ENCODE measurements around the gene RTN4IP1.

Gene RTN4IP1

GRCh38 chr6:106581468-106581867 lies 47.8 kb downstream of the RTN4IP1 start:
- ChIA-PET CTCF (interaction anchor here (0.9 to 1.8 kb wide), 2 partner anchors 15 to 136 kb away, joined by 3 to 5 read pairs; no protein-coding TSS in a partner anchor), POLR2A (interaction anchor here (0.7 kb wide), 1 partner anchor 96 kb away, joined by 3 read pairs; no protein-coding TSS in a partner anchor)
- TF ChIP-seq CTCF (IDR thresholded peaks at IDR 0.05; ENCODE audit: insufficient read depth, low read length, missing control alignments), result no peak
- H3K4me3 ChIP-seq (ENCODE audit: low read depth, low read length), result no peak overlapping the region
- DNase-seq (ENCODE audit: low read depth, low spot score), result no peak

DNA sequence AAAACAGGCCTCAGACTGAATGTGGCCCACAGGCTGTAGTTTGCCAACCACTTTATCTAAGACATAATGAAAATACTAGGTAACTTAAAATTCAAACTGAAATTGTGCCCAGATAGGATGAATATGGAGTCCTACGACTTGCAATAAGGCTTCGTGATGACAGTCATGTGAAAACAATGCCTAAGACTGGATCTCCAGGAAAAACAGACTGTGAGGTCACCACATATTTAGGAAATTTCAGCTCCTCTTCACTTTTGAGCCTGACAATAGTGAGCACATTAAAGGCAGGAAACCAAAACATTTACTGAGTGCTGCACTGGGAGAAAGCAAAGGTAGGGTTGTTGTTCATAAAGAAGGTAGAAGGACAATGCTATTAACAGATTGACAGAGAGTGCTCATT lies 50.0 kb downstream of the RTN4IP1 start:
- POLR2A ChIA-PET, result no interaction called here
- CTCF ChIA-PET, result interaction anchor here (0.6 to 1.5 kb wide), 5 partner anchors 125 to 400 kb away, joined by 3 to 4 read pairs (median 3); no protein-coding TSS in a partner anchor
- TF ChIP-seq CTCF (IDR thresholded peaks at IDR 0.05; ENCODE audit: insufficient read depth, low read length, missing control alignments), result no peak
- no peak for DNase-seq (ENCODE audit: low read depth, low spot score)
- no peak overlapping the region for H3K4me3 ChIP-seq (ENCODE audit: low read depth, low read length)

DNA sequence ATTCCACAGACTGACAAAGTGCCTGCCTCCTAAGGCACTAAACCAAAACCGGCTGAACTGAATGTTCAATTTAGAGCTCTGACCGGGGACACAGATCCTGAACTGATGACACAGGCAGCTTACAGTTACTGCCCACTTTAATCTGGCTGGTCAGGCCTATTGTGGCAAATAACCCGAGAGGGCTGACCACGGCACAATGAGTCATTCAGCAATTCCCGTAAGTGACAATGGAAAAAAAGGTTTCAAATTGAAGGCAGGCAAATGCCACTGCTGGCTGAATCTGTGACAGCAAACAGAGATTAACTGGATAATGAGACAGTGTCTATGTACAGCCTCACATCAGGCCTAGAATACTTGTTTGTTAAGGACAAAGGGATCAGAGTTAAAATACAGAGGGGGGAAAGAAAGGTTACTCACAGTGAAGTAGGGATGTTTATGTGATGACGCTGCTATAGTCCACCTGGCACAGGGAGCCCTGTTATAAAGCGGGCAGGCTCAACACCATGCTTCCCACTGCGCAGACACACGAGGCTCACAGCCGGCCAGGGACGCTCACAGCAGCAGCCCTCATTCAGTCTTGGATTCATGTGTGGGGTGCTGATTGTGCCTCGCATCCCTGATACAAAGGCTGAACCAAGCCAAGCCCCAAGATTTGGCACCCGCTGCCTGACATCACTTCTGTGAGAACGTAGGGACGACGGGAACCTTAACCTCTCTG lies 54.4 kb downstream of the RTN4IP1 start:
- ChIA-PET POLR2A (no interaction called here), CTCF (interaction anchor here (1.1 to 25.8 kb wide), 4 partner anchors 9 to 404 kb away, joined by 4 to 926 read pairs (median 24); no protein-coding TSS in a partner anchor)
- H3K4me3 ChIP-seq (ENCODE audit: low read depth, low read length), result no peak overlapping the region
- TF ChIP-seq CTCF (IDR thresholded peaks at IDR 0.05; ENCODE audit: insufficient read depth, low read length, missing control alignments), result no peak
- DNase-seq (ENCODE audit: low read depth, low spot score), result no peak

- ChIA-PET POLR2A (no interaction called here), CTCF (interaction anchor here (0.9 to 25.8 kb wide), 6 partner anchors 11 to 406 kb away, joined by 3 to 926 read pairs (median 11); partner anchors contain the start of gene CRYBG1)
- no peak for DNase-seq (ENCODE audit: low read depth, low spot score)
- TF ChIP-seq CTCF (IDR thresholded peaks at IDR 0.05; ENCODE audit: insufficient read depth, low read length, missing control alignments), result no peak
- H3K4me3 ChIP-seq (ENCODE audit: low read depth, low read length), result no peak overlapping the region
These were observed 56.3 kb downstream of the RTN4IP1 start for GRCh38 chr6:106572875-106573585.

- TF ChIP-seq CTCF (IDR thresholded peaks at IDR 0.05; ENCODE audit: insufficient read depth, low read length, missing control alignments), result no peak
- ChIA-PET POLR2A (no interaction called here), CTCF (interaction anchor here (1.4 to 25.8 kb wide), 6 partner anchors 11 to 425 kb away, joined by 3 to 926 read pairs (median 14); partner anchors contain the start of gene CRYBG1)
- H3K4me3 ChIP-seq (ENCODE audit: low read depth, low read length), result no peak overlapping the region
- DNase-seq (ENCODE audit: low read depth, low spot score), result no peak
These were observed 56.9 kb downstream of the RTN4IP1 start for GRCh38 chr6:106572436-106572835.

DNA sequence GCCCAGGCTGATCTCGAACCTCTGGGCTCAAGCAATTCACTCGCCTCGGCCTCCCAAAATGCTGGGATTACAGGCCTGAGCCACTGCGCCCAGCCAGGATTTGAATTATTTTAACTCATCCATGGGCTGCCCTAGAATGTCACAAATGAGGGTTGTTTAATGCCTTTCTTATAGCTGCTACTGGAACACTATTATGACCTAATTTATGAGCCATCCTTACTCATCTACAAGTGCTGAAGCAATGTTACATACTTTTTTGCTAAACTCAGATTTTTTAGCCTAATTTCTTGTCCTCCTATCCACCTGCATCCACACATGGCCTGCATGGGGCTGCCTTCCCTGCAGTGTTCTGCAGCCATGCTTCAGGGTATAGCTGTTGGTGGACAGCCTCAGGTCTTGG lies 59.9 kb downstream of the RTN4IP1 start:
- H3K4me3 ChIP-seq (ENCODE audit: low read depth, low read length), result no peak overlapping the region
- ChIA-PET POLR2A (no interaction called here), CTCF (interaction anchor here (0.6 to 25.8 kb wide), 7 partner anchors 9 to 410 kb away, joined by 3 to 926 read pairs (median 6); partner anchors contain the start of gene CRYBG1)
- DNase-seq (ENCODE audit: low read depth, low spot score), result no peak
- TF ChIP-seq CTCF (IDR thresholded peaks at IDR 0.05; ENCODE audit: insufficient read depth, low read length, missing control alignments), result no peak

Data from AG04449 (cell line).